Myocyte (in vitro differentiated cells): ENCODE data around the gene GUCY1A2. TPM values are rescaled to one million over a fixed set of nuclear protein-coding genes. Genes with fewer than 3 reads are reported as not detected.
A peak's percentile ranks its signal among the peaks of the same experiment; 100 is the strongest.

Experiments
- DNase-seq: peaks from one replicate; pipeline ENCODE4 v3.0.0-alpha.2; 2012; ENCODE audit warnings: low read depth
- total RNA-seq: library from RNA; depleted of rRNA; stranded (reverse); fragments of >200 nt; gene quantifications from 2 replicates; pipeline ENCODE4 v1.2.3, GENCODE V29; 2014

The GUCY1A2 gene
- total RNA-seq, 1 donor from 2014 or later, result 0.29 TPM

DNA sequence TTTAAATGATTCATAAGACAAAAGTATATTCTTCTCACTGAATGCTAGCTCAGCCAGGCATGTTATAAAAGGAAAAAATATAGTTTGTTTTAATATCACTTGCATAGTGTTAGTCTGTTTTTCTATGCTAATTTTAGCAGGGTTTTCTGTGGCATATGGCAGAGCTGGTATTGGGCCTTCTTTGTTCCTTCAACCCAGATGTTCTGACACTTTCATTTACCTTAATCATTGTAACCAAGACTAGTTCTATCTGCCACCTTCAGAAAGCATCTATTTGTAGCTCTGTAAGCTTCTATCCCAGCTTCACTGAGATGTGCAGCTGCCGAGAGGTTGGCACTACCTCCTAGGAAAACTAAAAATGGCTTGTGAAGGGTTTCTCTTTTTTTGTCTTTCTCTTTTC is 338.7 kb downstream of the GUCY1A2 start:
- DNase-seq, result no peak

DNA sequence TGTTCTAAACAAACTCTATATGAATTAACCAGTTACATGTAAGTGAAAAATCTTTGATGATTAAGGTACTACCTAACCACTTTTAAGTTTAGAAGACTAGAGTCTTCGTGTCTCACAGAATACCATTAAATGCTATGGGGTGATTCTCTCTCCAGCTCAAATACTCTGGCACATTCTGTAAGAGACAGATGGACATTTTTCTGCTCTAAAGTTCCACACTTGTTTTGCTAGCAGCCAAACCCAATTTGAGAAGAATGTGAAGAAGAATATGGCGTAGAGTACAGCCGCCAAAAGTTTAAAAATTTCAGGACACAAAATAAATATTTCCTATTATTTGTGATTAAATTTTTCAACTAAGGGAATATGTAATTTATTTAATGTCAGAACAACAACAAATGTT is 339.1 kb downstream of the GUCY1A2 start:
- DNase-seq, result no peak

DNA sequence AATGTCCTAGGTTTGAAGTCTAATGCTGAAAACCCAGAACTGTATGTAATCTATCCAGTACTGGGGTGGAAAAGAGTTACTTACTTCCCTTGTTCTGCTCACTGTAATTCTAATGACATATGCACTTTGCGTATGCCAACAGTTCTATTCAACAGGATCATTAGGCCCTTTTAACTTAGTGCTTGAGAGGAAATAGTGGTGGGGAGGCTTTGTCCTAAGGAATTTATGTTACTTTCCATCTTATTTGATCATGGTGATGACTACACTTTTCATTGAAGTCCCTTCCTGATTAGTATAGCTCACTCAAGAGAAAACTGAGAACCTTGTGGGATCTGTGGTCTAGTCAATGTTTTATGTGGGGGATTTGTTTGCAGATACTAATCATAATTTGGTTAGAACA is 348.2 kb downstream of the GUCY1A2 start:
- peak; percentile 10 for DNase-seq

DNA sequence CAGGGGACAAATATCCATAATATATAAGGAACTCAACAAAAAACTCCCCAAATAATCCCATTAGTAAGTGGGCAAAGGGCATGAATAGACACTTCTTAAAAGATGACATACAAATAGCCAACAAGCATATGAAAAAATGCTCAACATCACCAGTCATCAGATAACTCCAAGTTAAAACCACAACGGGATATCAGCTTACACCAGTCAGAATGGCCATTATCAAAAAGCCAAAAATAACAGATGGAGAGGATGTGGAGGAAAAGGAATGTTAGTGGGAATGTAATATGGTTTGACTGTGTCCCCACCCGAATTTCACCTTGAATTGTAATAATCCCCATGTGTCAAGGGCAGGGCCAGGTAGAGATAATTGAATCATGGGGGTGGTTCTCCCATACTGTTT is 350.1 kb downstream of the GUCY1A2 start:
- peak; percentile 88 for DNase-seq

DNA sequence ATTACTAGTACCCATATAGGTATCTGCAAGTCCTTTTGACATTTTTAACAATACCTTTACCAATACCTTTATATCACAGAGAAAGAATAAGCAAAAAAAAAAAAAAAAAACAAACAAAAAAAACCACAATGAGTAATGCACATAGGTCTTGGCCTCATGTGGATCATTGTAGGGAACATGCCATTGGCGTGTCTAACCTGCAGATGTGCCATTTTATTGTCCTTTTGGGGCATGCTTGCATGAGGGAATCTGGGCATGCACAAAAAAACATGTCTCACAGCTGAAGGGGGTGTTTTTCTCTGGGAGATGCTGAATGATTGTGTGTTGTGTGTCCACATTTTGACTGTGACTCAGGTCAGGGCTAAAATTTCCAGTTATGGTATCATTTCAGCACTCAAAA is 361.6 kb downstream of the GUCY1A2 start:
- no peak for DNase-seq

DNA sequence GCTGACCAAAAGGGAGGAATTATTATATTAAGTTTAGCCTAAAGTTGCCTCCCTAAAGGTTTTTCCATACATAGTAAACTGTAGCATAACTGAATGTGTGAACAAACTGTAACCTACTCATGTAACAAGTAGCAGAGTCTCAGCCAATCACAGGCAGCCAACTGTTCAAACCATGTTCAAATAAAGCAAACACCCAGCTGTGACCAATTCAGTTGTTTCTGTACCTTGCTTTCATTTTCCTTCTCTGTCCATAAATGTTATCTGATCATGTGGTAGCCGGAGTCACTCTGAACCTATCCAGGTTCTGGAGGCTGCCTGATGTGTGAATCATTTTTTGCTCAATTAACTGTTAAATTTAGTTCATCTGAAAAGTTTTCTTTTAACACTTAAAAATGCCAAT is 373.5 kb downstream of the GUCY1A2 start:
- no peak for DNase-seq

DNA sequence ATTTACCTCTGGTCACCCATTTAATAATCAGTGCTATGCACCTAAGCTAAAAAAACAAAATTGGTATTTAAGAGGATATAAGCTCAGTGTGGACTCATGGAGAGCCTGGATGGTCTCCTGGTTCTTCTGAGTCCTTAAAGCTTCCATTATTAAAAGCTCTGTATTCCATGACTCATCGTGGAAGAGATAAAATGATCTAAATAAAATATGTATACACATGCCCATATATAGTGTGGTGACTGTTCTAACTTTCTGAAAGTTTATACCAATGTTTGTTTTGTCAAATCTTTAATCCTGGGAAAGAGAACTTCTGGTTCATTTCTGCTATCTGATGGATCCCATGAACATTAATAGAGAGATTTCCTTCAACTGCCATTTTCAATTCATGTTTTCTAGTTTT is 375.9 kb downstream of the GUCY1A2 start:
- DNase-seq, result no peak

DNA sequence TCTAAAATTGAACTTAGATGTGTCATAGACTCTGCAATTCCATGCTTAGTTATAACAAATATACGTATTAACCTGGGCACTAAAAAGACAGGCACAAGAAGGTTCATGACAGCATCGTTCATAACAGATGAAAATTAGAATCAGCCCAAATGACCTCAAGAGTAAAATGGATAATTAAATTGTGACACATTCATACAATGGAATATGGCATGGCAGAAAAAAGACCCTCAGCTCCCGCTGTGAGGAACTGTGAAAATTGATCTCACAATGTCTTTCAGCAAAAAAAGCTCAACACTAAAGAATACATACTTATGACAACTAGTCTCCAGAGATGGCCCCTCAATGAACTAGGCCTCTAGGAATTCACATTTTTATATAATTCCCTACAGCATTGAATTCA is 386.0 kb downstream of the GUCY1A2 start:
- no peak for DNase-seq

DNA sequence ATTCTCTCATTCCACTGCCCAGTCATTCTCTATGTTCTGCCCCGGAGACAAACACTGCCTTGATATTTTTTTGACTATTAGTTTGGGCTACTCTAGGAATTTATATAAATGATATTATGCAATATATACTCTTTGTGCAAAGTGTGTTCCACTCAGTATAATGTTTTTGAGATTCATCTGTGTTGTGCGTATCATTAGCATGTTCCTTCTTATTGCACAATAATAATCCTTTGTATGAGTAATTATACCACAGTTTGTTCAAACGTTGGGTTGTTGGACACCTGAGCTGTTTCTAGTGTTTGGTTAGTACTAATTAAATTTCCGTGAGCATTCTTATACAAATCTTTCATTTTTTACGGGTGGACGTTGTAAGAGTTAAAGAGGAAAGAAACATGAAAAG is 390.6 kb downstream of the GUCY1A2 start:
- no peak for DNase-seq

DNA sequence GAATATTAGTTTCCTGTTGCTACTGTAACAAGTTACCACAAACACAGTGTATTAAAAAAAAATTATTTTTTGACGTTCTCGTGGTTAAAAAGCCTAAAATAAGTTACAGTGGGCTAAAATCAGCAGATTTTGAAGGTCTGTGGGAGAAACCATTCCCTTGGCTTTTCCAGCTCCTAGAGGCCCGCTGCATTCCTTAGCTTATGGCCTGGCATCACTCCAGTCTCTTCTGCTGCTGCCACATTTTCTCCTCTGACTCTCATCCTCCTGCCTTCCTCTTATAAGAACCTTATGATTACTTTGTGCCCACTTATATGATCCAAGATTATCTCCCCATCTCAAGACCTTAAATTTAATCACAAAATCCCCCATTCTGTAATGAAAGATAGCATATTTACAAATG is 392.7 kb downstream of the GUCY1A2 start:
- DNase-seq, result no peak

DNA sequence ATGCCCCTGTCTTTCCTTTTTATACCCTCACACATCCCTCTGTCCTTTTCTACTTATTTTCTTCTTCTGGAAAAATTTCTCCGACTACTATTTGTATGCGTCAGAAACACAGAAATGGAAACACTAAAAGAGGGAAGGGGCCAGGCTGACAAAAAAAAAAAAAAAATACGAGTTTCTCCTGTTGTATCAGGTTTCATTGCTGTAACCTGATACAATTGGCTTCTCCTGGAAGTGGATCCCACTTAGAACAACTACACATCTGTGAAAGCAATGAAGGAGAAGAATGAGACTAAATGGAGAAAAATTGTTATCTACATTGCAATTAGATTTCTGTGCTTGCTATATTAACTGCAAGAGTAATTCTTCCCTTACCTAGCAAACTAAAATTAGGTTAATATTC is 393.9 kb downstream of the GUCY1A2 start:
- peak; percentile 9 for DNase-seq
